GM12873 (cell line): ENCODE data around the gene RAB15.

Experiments used
- TF ChIP-seq, protein P1 (sequence below): IDR thresholded peaks from 2 replicates; pipeline ENCODE4 v1.5.1; 2012; ENCODE audit warnings: low read depth, mild to moderate bottlenecking, moderate library complexity, low read length, control low read depth; ENCODE audit not compliant: insufficient read depth; ENCODE audit errors: missing control alignments

Gene RAB15

DNA sequence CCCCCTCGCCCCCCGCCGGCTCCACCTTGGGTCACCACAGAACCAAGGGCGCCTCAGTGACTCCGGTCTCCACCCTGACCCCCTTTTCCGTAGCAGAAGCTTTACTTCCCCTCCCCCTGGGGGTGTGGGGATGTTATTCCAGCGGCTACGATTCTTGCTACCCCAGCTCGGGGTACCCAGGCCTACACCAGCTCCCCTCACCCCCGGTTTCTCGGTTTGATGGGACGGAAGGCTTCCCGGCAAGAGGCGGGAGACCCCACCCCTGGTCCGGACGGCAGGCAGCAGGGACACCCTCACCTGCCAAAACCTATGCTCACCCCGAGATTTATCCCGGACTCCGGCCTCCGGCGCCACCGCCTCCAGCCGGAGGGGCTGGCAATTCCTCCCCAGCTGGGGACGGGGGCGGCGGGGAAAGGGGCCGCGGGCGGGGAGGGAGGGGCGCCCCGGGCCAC, 619 bp downstream of the RAB15 start:
- TF ChIP-seq, protein P1, sequence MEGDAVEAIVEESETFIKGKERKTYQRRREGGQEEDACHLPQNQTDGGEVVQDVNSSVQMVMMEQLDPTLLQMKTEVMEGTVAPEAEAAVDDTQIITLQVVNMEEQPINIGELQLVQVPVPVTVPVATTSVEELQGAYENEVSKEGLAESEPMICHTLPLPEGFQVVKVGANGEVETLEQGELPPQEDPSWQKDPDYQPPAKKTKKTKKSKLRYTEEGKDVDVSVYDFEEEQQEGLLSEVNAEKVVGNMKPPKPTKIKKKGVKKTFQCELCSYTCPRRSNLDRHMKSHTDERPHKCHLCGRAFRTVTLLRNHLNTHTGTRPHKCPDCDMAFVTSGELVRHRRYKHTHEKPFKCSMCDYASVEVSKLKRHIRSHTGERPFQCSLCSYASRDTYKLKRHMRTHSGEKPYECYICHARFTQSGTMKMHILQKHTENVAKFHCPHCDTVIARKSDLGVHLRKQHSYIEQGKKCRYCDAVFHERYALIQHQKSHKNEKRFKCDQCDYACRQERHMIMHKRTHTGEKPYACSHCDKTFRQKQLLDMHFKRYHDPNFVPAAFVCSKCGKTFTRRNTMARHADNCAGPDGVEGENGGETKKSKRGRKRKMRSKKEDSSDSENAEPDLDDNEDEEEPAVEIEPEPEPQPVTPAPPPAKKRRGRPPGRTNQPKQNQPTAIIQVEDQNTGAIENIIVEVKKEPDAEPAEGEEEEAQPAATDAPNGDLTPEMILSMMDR: no peak

DNA sequence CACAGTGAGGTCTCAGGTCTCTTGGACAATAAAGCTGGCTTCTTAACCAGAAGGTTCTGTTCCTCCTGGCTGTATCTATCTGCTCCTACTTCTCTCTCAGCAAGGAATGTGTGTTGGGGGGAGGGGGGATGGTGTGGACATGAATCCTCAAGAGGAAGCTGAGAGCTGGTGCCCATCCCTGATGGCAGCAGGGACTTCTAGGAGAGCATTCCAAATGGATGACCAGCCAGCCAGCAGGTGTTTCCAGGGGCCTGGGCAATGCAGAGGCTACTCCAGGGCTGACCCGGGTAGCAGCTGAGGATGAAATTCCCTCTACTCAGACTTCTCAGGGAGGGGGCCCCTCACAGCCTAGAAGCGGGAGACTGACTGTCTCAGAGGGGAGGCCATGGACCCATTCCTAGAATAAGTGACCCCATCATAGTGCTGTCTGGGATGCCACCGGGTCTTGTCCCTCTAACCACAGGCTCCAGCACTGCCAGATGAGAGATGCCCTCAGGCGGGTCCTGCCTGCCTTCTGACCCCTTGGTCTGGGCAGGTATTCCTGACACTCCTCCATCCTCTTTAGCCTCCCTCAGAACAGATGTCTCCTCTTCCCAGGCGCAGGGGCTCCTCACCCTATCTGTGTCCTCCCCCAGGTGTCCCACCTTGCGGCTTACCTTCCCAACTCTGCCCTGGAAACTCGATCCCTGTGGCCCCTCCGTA, 1.2 kb downstream of the RAB15 start:
- TF ChIP-seq, protein P1: no peak

- TF ChIP-seq, protein P1: no peak
Observed at GRCh38 chr14:64970041-64970440, 2.1 kb downstream of the RAB15 start.

GRCh38 chr14:64968651-64969050, 3.5 kb downstream of the RAB15 start:
- TF ChIP-seq, protein P1: no peak

DNA sequence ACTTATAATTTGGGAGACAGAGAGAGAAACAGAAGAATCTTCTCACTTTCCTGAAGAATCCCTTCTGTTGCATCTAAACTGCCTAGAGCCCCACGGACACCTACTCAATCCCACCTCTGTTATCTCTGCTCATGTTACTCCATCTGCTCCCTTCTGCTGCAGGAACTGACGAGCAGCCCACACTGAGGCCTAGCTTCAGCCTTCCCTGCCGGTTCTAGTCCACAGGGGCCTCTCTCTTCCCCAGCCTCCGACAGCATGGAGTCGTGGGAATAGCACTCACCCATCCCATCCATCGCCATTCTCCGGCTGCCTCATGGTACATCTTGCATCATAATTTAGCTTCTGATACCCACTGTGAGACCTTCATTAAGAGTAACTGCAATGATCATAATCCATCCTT, 4.0 kb downstream of the RAB15 start:
- TF ChIP-seq, protein P1: no peak

- TF ChIP-seq, protein P1: no peak
Observed at GRCh38 chr14:64966976-64967375, 5.2 kb downstream of the RAB15 start.

GRCh38 chr14:64965356-64966000, 6.7 kb downstream of the RAB15 start:
- TF ChIP-seq, protein P1: no peak
